PC-3 (cell line): ENCODE data around the gene APMAP.

Source experiments
- EZH2 ChIP-seq: fragments of 300-600 bp; sonication (generic); IDR thresholded peaks from one replicate; pipeline ENCODE4 v1.6.1; 2017; ENCODE audit warnings: antibody characterized with exemption, mild to moderate bottlenecking, low read length; ENCODE audit not compliant: unreplicated experiment
- TF ChIP-seq, protein P1 (sequence below): fragments of 300-600 bp; sonication (generic); conservative IDR thresholded peaks from 2 replicates; pipeline ENCODE4 v1.5.1; 2017; ENCODE audit warnings: antibody characterized with exemption, low read depth, mild to moderate bottlenecking, low read length

GRCh38 chr20:24957326-24958016 is 35.1 kb downstream of the APMAP start:
- TF ChIP-seq, protein P1, sequence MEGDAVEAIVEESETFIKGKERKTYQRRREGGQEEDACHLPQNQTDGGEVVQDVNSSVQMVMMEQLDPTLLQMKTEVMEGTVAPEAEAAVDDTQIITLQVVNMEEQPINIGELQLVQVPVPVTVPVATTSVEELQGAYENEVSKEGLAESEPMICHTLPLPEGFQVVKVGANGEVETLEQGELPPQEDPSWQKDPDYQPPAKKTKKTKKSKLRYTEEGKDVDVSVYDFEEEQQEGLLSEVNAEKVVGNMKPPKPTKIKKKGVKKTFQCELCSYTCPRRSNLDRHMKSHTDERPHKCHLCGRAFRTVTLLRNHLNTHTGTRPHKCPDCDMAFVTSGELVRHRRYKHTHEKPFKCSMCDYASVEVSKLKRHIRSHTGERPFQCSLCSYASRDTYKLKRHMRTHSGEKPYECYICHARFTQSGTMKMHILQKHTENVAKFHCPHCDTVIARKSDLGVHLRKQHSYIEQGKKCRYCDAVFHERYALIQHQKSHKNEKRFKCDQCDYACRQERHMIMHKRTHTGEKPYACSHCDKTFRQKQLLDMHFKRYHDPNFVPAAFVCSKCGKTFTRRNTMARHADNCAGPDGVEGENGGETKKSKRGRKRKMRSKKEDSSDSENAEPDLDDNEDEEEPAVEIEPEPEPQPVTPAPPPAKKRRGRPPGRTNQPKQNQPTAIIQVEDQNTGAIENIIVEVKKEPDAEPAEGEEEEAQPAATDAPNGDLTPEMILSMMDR, result no peak
- no peak for TF ChIP-seq EZH2
